ENCODE results near the gene RELL2.

DNA sequence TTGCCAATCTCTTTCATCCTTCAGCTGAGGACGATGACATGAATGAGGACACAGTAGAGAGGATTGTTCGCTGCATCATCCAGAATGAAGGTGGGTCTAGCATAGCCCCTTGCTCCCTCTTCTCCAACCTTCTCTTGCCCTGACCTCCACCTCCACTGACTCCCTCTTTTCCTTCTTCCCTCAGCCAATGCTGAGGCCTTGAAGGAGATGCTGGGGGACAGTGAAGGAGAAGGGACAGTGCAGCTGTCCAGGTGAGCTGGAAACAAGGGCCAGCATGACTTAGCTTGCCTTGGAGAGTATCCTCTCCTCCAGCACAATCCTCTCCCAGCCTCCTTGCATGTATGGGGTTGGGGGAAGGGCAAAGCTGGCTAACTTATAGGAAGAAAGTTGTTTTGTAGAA, 2.0 kb downstream of the RELL2 start:
- TF ChIP-seq EZH2 (IDR thresholded peaks at IDR 0.05; ENCODE audit: insufficient read depth, low read length) = no peak
- no peak for TF ChIP-seq CTCF (IDR thresholded peaks at IDR 0.05; ENCODE audit: insufficient read depth, low read depth, low read length)
